ENCODE data around the gene ZNF496. TPM values are rescaled to one million over a fixed set of nuclear protein-coding genes. Genes with fewer than 3 reads are reported as not detected.

ZNF496 gene
- total RNA-seq, 1 donor from 2014 or later, result 64.2 TPM

GRCh38 chr1:247352175-247352574 is 20.5 kb upstream of the ZNF496 start:
- H3K9me3 Mint-ChIP-seq, result no peaks in the 10 kb centered on the region
- no peaks in the 10 kb centered on the region for H3K4me1 Mint-ChIP-seq
- H3K27ac Mint-ChIP-seq (ENCODE audit: unreplicated experiment), result no peak overlapping the region
- DNase-seq (ENCODE audit: low read depth, low spot score), result no peak
- H3K36me3 Mint-ChIP-seq (ENCODE audit: low read depth), result peaks cover 5% of the 10 kb centered on the region
- H3K27me3 Mint-ChIP-seq (ENCODE audit: low read depth), result no peaks in the 10 kb centered on the region
- no peak for TF ChIP-seq CTCF (conservative IDR thresholded peaks at IDR 0.05)
- H3K4me3 Mint-ChIP-seq, result no peak overlapping the region

- Mint-ChIP-seq H3K27ac (ENCODE audit: unreplicated experiment) (no peak overlapping the region), H3K4me1 (no peaks in the 10 kb centered on the region), H3K4me3 (no peak overlapping the region), H3K36me3 (ENCODE audit: low read depth) (peaks cover 3% of the 10 kb centered on the region), H3K9me3 (no peaks in the 10 kb centered on the region), H3K27me3 (ENCODE audit: low read depth) (no peaks in the 10 kb centered on the region)
- DNase-seq (ENCODE audit: low read depth, low spot score), result no peak
- TF ChIP-seq CTCF (conservative IDR thresholded peaks at IDR 0.05), result no peak
These were observed 18.9 kb upstream of the ZNF496 start for GRCh38 chr1:247350587-247350986.

- Mint-ChIP-seq H3K27ac (ENCODE audit: unreplicated experiment) (no peak overlapping the region), H3K36me3 (ENCODE audit: low read depth) (peaks cover 8% of the 10 kb centered on the region), H3K4me1 (peaks cover 8% of the 10 kb centered on the region), H3K4me3 (no peak overlapping the region), H3K9me3 (no peaks in the 10 kb centered on the region), H3K27me3 (ENCODE audit: low read depth) (no peaks in the 10 kb centered on the region)
- DNase-seq (ENCODE audit: low read depth, low spot score), result no peak
- TF ChIP-seq CTCF (conservative IDR thresholded peaks at IDR 0.05), result no peak
These were observed 16.0 kb upstream of the ZNF496 start for GRCh38 chr1:247347477-247348222.

GRCh38 chr1:247345881-247346280 is 14.2 kb upstream of the ZNF496 start:
- Mint-ChIP-seq H3K27ac (ENCODE audit: unreplicated experiment) (no peak overlapping the region), H3K4me1 (peaks cover 15% of the 10 kb centered on the region), H3K9me3 (no peaks in the 10 kb centered on the region), H3K36me3 (ENCODE audit: low read depth) (peaks cover 13% of the 10 kb centered on the region), H3K27me3 (ENCODE audit: low read depth) (no peaks in the 10 kb centered on the region), H3K4me3 (no peak overlapping the region)
- no peak for DNase-seq (ENCODE audit: low read depth, low spot score)
- TF ChIP-seq CTCF (conservative IDR thresholded peaks at IDR 0.05), result no peak

- no peak for DNase-seq (ENCODE audit: low read depth, low spot score)
- Mint-ChIP-seq H3K9me3 (no peaks in the 10 kb centered on the region), H3K27ac (ENCODE audit: unreplicated experiment) (no peak overlapping the region)
These were observed 12.1 kb upstream of the ZNF496 start for GRCh38 chr1:247343801-247344200.

More at GRCh38 chr1:247343801-247344200, 12.1 kb upstream of the ZNF496 start:
- peaks cover 20% of the 10 kb centered on the region for H3K36me3 Mint-ChIP-seq (ENCODE audit: low read depth)
- no peak for TF ChIP-seq CTCF (conservative IDR thresholded peaks at IDR 0.05)
- H3K27me3 Mint-ChIP-seq (ENCODE audit: low read depth), result no peaks in the 10 kb centered on the region
- no peak overlapping the region for H3K4me3 Mint-ChIP-seq
- peaks cover 15% of the 10 kb centered on the region for H3K4me1 Mint-ChIP-seq
